ENCODE data around the gene ARGFX. TPM values are rescaled to one million over a fixed set of nuclear protein-coding genes. Genes with fewer than 3 reads are reported as not detected.
A peak's percentile ranks its signal among the peaks of the same experiment; 100 is the strongest.

Gene ARGFX
- total and polyA plus RNA-seq, 9 of the 15 experiments (the other 6 are each of a cell fraction or from before 2014, with no cell fraction given) = not detected

GRCh38 chr3:121574449-121574848 is 6.7 kb downstream of the ARGFX start (continued):
- no peak for TF ChIP-seq ZNF407 (IDR thresholded peaks at IDR 0.05; ENCODE audit: low read depth)
- TF ChIP-seq CTCFL (IDR thresholded peaks at IDR 0.05; ENCODE audit: borderline replicate concordance, insufficient read depth, low read depth, low read length, poor library complexity, severe bottlenecking) = no peak
- peak; percentile 87 for TF ChIP-seq ARID1B (IDR thresholded peaks at IDR 0.05)
- no peak for TF ChIP-seq NUFIP1 (IDR thresholded peaks at IDR 0.05; ENCODE audit: partially characterized antibody)
- no peak for TF ChIP-seq ZNF134 (CRISPR knock-in tag; conservative IDR thresholded peaks at IDR 0.05)
- TF ChIP-seq ZNF512 (tag; IDR thresholded peaks at IDR 0.05) = no peak
- no peak for TF ChIP-seq ZNF507 (tag; conservative IDR thresholded peaks at IDR 0.05)
- no peak for TF ChIP-seq ZNF740 (CRISPR knock-in tag; IDR thresholded peaks at IDR 0.05)
- no peak for TF ChIP-seq ZNF740 (tag; IDR thresholded peaks at IDR 0.05)
- no peak for TF ChIP-seq KLF13 (tag; IDR thresholded peaks at IDR 0.05; ENCODE audit: borderline replicate concordance, low read depth)
- peak; percentile 83 for TF ChIP-seq FOSL1 (tag; conservative IDR thresholded peaks at IDR 0.05)
- no peak for TF ChIP-seq RBM17 (IDR thresholded peaks at IDR 0.05; ENCODE audit: borderline replicate concordance, low read depth, low read length)
- peak; percentile 54 for TF ChIP-seq TAF9B (IDR thresholded peaks at IDR 0.05; ENCODE audit: partially characterized antibody)
- TF ChIP-seq STAT5A (IDR thresholded peaks at IDR 0.05; ENCODE audit: borderline replicate concordance, low read length) = peak; percentile 34; the same call in 1 of the 2 replicates

Data from K562 (cell line).